Motor neuron (in vitro differentiated cells): Measurements from ENCODE around the gene STXBP5L. TPM values are rescaled to one million over a fixed set of nuclear protein-coding genes. Genes with fewer than 3 reads are reported as not detected.
A peak's percentile ranks its signal among the peaks of the same experiment; 100 is the strongest.
"Not testable (repeated sequence)": the region's sequence is repeated elsewhere in the genome, so short reads cannot be mapped to it uniquely, and the experiment has no call there.

Experiments
- ATAC-seq, 8 experiments: fragments of 200-7000 bp; cut with Tn5 transposase; replicated peaks in 6 of 8; 2 replicates each; pipeline ENCODE4 v1.8.0; 2021; ENCODE audit warnings: mild to moderate bottlenecking in 8 of 8, moderate library complexity in 8 of 8
- H3K27ac ChIP-seq, 2 donors: fragments of 250-450 bp; sonication (Bioruptor Pico); 2 replicates each; pipeline ENCODE4 v1.9.0; 2021; ENCODE audit warnings: antibody characterized with exemption in 2 of 2, mild to moderate bottlenecking in 2 of 2, moderate library complexity in 1 of 2
- H3K4me1 ChIP-seq, 2 donors: fragments of 250-450 bp; sonication (Bioruptor Pico); replicated peaks in 1 of 2; 2 replicates each; pipeline ENCODE4 v1.6.1; 2021; ENCODE audit warnings: antibody characterized with exemption in 2 of 2, mild to moderate bottlenecking in 2 of 2, moderate library complexity in 1 of 2
- H3K4me3 ChIP-seq, 5 donors: fragments of 250-450 bp; sonication (Bioruptor Pico); 2 replicates each; pipeline ENCODE4 v1.9.0; 2021; ENCODE audit warnings: antibody characterized with exemption in 5 of 5, mild to moderate bottlenecking in 5 of 5, moderate library complexity in 4 of 5
- WGBS, 10 experiments: fragments of 450-650 bp; shearing (Covaris generic); methylation state at CpG; one replicate each; pipeline ENCODE4 v1.0.0; 2022; 5-methylcytosine and 5-hydroxymethylcytosine counted together
- in situ Hi-C, 9 experiments: fragments of 400-800 bp; cut with MboI; loops; one replicate each; pipeline ENCODE4 v1.15.0; 2021; ENCODE audit warnings: low sequenced_read_pairs in 9 of 9, low pct_unique_long_range_greater_than_20kb in 2 of 9; ENCODE audit not compliant: unreplicated experiment in 9 of 9
- total RNA-seq, 8 experiments: library from RNA; unstranded; fragments of 300-600 nt; gene quantifications; 2 replicates each; pipeline versions ENCODE4 v1.2.3 to v1.2.4, GENCODE V29; 2022

STXBP5L gene
- 1 to 10 TPM in 5 of 8 experiments, under 1 TPM in 3; 0.10 to 5.9 (median 4.2) TPM for total RNA-seq

DNA sequence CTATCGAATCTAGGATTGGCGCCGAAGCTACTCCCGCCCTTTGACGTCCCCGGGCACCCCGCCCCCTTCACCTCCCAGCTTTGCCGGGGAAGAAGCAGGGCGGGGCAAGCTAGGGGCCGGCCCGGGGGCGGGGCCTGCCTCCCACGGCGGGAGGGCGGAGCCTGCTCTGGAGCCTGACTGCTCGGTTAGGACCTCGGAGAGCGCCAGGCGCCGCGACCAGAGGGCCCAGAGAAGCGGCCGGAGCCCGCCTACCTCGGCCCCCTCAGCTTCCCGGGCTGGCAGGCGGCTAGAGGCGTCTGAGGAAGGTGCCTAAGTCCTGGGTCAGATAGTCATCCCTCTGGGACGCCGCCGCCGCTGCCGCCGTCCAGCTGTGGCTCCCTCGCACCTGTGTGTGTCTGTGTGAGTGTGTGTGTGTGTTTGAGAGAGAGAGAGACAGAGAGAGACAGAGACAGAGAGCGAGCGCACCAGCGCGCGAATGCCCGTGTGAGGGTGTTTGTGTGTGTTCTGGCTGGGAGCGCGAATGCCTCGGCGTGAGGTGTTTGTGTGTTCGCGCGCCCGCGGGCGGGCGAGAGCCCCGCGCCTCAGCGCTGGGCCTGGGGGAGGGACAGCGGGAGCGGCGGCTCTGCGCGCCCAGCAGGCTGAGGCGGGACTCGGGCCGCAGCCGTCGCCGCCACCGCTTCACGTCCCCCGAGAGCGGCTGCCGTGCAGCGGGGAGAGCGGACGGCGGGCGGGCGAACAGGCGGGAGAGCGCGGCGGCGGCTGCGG is at the start of gene STXBP5L:
TSS of gene STXBP5L (plus strand) at position 176 of the 765 bp plus-strand sequence. CDS start 1,374 bp downstream, outside the sequence.
- ATAC-seq = peak; percentile 89 to 99 (median 92)
- H3K4me1 ChIP-seq = peaks cover 0 to 4% of the 10 kb centered on the region in 2 donors
- peak within 1 kb of the TSS; percentile 41 to 55 for H3K27ac ChIP-seq
- in situ Hi-C loops = no loop called here
- WGBS, 10 experiments = 0 to 10% (median 0%) methylated on average over 2 to 5 of the region's 83 CpGs; no CpG with 5 or more reads in 6 of the 10 experiments
- H3K4me3 ChIP-seq = peak within 1 kb of the TSS; percentile 52 to 69 (median 57)

DNA sequence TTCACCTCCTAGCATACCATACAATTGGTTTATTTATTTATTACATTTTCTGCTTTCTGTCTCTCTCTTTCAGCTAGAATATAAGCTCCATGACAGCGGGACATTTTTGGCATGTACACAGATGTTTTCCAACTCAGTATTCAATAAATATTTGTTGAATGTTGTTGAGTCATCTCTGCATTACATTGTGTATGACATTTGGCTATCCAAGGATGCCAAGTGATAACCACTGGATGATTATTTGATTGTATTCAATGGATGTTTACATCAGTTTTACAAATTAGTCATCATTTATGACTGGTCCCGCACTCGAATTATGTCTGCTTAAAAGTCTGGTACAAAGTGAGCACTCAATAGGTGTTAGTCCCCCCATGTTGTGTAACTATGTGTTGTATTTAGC is 49.5 kb upstream of the STXBP5L start:
- no peak for ATAC-seq
- 24 to 100% (median 87%) methylated on average over 1 to 3 of the region's 3 CpGs; no CpG with 5 or more reads in 1 of the 10 experiments for WGBS, 10 experiments

DNA sequence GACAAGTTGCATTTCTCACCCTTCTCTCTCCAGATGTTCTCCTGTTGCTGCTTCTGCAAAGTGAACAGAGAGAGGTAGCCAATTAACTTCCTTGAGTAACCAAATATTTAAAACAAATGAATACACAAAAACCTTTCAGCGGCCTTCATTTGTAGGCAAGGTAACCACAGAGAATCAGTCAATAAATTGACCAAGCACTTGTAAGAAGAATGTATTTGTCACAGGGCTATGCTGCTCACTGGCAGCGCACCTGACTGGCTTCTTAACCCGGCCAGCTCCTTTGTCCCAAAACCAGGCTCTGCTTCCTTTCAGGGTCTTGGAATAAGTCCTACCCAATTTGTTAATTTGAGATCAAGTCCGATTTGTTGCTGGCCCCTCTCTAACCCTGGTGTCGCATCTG is 43.5 kb upstream of the STXBP5L start:
- H3K4me3 ChIP-seq = no peak overlapping the region
- in situ Hi-C loops = no loop called here
- H3K4me1 ChIP-seq = no peaks in the 10 kb centered on the region
- ATAC-seq = peak in 1 of 8 experiments; percentile 40
- 11 to 100% (median 72%) methylated on average over 1 to 5 of the region's 5 CpGs for WGBS, 10 experiments
- H3K27ac ChIP-seq = no peak overlapping the region

More for the DNA sequence above, 49.5 kb upstream of the STXBP5L start:
- H3K27ac ChIP-seq = no peak overlapping the region
- H3K4me3 ChIP-seq = no peak overlapping the region
- H3K4me1 ChIP-seq = no peaks in the 10 kb centered on the region
- in situ Hi-C loops = no loop called here

DNA sequence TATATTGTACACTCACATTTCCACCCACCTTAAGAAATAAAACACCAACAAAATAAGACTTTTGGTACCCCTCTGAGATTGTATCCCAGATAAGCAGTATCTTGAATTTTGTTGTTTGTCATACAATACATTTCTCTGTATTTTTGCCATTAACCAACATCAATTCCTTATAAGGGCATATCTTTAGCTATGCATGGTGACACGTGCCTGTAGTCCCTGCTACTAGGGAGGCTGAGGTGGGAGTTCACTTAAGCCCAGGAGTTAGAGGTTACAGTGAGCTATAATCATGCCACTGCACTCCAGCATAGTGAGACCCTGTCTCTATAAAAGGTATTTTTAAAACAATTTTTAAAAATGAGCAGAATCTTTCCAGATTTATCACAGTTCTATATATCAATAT is 32.5 kb upstream of the STXBP5L start:
- Histone ChIP-seq H3K27ac (no peak overlapping the region), H3K4me1 (no peaks in the 10 kb centered on the region), H3K4me3 (no peak overlapping the region)
- WGBS, 10 experiments = 0 to 100% (median 85%) methylated on average over 1 of the region's 1 CpG; no CpG with 5 or more reads in 4 of the 10 experiments
- no peak for ATAC-seq
- in situ Hi-C loops = no loop called here

DNA sequence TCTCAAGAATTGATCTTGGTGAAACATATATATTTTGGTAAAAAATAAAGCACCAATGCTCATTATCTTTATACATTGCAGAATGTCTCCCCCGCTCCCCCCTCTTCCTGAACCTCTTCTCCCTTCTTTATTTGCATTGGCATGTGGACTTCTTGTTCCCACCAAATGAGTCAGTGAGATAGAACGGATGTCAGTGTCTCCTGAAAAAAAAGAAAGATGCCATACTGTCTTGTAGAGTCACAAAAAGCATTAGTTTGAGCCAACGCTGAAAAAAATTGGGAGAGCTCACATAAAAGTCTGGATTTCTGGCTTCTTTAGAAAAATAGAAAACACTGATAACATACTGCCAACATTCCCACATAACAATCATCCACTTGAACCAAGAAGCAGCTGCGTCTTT is 32.0 kb upstream of the STXBP5L start:
- 12 to 96% (median 41%) methylated on average over 2 to 4 of the region's 4 CpGs; no CpG with 5 or more reads in 2 of the 10 experiments for WGBS, 10 experiments
- in situ Hi-C loops = no loop called here

DNA sequence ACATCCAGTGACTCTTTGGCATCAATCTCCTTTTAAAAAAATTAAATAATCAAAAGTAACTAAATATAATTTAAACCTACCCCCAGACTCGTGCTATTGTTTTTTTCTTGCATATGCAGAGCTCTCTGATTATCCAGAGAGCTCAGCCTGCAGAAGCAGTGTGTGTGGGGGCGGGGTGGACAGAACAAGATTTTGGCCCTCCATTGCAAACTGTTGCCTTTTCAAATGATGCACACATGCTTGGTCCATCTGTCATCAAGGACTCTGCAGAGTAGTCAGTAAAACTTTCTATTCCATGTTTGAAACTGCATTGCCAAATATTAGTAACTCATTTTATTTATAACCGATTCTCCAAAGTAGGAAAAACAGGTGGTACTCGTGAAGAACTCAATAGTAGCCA is 28.6 kb upstream of the STXBP5L start:
- in situ Hi-C loops = no loop called here
- no peak overlapping the region for H3K27ac ChIP-seq
- no peak for ATAC-seq
- no peak overlapping the region for H3K4me3 ChIP-seq
- WGBS, 10 experiments = 0 to 77% (median 21%) methylated on average over 1 to 4 of the region's 4 CpGs; no CpG with 5 or more reads in 2 of the 10 experiments
- no peaks in the 10 kb centered on the region for H3K4me1 ChIP-seq

More for the DNA sequence above, 32.0 kb upstream of the STXBP5L start:
- peak in 1 of 8 experiments; percentile 38 for ATAC-seq
- Histone ChIP-seq H3K4me1 (no peaks in the 10 kb centered on the region), H3K27ac (no peak overlapping the region), H3K4me3 (no peak overlapping the region)

DNA sequence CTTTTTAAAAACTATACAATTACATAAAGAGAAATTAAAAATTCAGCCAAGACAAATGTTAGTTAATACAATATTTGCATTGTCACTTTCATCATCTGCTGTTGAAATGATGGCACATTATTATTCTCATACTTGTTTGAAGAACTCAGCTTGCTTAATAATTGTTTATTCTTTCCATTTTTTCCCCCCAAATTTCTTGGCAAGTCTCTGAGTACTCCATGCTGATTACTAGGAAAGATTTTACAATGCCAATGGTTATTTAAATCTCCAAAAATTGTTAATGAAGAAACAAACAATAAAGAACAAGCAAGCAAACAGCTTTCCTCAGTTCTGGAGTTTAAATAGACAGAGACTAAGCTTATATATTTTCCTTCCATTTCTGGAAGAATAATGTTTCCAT is 15.1 kb upstream of the STXBP5L start:
- in situ Hi-C loops = no loop called here
- ATAC-seq = no peak

DNA sequence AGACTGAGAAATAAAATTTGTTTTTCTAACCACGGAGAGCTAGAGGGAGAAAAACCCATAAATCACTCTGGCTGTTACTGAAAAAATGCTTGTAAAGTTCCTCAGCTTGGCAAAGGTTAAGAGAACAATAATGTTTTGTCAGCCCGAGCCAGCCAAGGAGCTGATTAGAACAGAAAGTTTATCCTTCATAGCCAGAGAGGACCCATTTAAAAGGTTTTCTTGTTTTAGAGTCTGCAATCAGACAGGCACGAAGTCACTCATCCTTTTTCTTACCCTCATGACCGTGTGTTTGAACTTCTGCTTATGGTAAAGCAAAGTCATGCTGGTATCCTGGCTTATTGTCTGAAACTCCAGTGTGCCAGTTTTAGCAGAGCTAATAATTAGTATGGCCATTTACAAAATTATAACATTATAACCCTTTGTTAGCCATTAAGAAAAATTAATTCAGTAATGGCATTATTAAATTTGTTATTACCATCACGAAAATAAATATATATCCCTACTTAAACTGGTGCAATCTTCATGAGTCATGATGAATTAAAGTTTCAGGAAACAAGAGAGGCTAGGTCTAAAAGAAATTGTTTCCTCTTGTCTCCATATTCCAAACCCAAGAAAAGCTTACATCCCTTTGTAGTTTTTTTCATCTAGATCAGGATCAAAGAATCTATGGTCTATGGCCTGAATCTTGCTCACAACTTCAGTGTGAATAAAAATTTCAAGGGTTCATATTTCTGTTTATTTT is 13.5 kb upstream of the STXBP5L start:
- peaks cover 0 to 3% of the 10 kb centered on the region in 2 donors for H3K4me1 ChIP-seq
- no peak overlapping the region for H3K27ac ChIP-seq
- WGBS, 10 experiments = 0 to 33% (median 12%) methylated on average over 1 to 5 of the region's 5 CpGs
- H3K4me3 ChIP-seq = no peak overlapping the region
- in situ Hi-C loops = no loop called here
- peak in 5 of 8 experiments; percentile 7 to 29 (median 27) for ATAC-seq

More for the DNA sequence above, 15.1 kb upstream of the STXBP5L start:
- peaks cover 0 to 3% of the 10 kb centered on the region in 2 donors for H3K4me1 ChIP-seq
- H3K27ac ChIP-seq = no peak overlapping the region
- H3K4me3 ChIP-seq = no peak overlapping the region

DNA sequence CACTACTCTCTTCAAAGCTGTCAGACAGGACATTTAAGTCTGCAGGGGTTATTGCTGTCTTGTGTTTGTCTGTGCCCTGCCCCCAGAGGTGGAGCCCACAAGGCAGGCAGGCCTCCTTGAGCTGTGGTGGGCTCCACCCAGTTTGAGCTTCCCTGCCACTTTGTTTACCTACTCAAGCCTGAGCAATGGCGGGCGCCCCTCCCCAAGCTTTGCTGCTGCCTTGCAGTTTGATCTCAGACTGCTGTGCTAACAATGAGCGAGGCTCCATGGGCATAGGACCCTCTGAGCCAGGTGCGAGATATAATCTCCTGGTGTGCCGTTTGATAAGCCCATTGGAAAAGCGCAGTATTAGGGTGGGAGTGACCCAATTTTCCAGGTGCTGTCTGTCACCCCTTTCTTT is 6.3 kb upstream of the STXBP5L start:
- H3K27ac ChIP-seq, H3K4me1 ChIP-seq, H3K4me3 ChIP-seq, in situ Hi-C loops, ATAC-seq: not testable (repeated sequence)
- 68 to 100% (median 76%) methylated on average over 1 to 4 of the region's 6 CpGs; no CpG with 5 or more reads in 6 of the 10 experiments for WGBS, 10 experiments

DNA sequence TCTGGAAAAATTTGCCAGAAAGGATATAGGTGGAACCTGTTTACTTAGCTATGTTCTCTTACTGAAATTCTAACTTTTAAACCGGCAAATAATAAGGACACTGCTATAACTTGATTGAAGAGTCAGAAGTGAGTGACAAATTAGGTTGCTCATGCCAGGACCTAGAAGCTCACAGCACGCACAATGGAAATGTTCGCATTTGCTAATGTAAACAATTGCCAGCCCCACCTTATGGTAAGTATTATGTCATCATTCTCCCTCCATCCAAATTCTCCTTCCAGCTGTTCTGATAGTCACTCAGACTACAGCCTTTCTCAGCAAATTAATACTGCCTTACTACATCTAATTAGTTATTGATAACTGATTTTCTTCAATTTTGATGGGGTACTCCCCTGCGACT is 4.8 kb upstream of the STXBP5L start:
- WGBS, 10 experiments = 19 to 88% (median 70%) methylated on average over 1 to 4 of the region's 4 CpGs
- no peak overlapping the region for H3K27ac ChIP-seq
- peak in 2 of 8 experiments; percentile 37 to 45 for ATAC-seq
- in situ Hi-C loops = no loop called here
- no peak overlapping the region for H3K4me3 ChIP-seq
- H3K4me1 ChIP-seq = no peaks in the 10 kb centered on the region

DNA sequence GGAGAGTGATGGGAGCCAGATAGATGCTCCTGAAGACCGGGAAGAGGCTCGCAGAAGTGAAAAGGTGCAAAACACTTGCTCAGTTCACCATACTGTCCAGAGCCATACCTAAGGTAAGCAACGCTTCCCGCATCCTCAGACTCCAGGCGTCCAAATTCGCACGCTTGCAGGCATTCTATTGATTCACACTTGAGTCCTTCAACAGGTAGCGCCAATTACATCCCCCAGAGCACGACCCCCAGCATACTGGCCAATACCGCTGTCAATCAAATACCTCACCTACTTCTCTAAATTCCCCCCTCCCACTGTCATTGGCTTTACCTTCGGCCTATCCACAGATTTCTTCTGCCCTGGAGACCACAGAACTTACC is 361 bp upstream of the STXBP5L start:
- Histone ChIP-seq H3K4me3 (peak overlapping the region; percentile 52 to 69 (median 57)), H3K4me1 (peaks cover 0 to 4% of the 10 kb centered on the region in 2 donors), H3K27ac (no peak overlapping the region)
- no peak for ATAC-seq
- WGBS, 10 experiments = 0 to 40% (median 15%) methylated on average over 3 to 9 of the region's 11 CpGs; no CpG with 5 or more reads in 5 of the 10 experiments
- in situ Hi-C loops = no loop called here

DNA sequence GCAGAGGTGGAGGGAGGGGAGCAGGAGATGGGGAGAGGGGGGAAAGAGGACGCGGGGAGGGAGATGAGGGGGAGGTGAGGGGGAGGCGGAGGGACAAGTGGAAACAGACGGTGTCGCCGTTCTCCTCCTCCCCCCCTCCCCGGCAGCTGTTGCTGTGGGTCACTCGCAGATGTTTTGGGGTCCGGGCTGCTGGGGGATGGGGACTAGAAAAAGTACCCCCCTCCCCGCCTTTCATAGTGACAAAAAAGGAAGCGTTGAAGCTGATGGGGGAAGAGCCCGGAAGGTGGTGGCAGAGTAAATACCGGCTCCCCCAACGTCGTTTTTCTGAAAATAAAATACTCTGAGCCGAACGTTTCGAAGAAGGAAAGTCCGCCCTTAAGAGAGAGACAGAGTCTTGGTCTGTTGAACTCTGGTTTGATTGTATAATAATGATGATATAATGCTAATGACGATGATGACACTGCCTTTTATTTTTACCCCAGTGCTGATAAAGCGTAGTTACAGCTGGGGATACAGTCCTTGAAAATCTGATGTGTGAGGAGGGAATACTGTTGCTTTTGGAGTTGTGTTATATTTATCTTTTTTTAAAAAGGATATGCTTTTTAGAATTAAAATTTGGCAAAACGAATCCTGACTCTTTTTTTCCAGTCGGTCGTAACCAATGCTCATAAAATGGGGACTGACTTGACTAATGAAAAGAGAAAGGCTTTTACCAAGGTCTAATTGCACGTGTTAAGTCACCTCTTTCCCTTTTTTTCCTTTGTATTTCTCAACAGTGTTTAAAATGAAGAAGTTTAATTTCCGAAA is 993 bp downstream of the STXBP5L start:
- in situ Hi-C loops = no loop called here
- Histone ChIP-seq H3K4me1 (peaks cover 0 to 4% of the 10 kb centered on the region in 2 donors), H3K4me3 (peak overlapping the region; percentile 52 to 69 (median 57)), H3K27ac (peak overlapping the region in 1 of 2 donors; percentile 55)
- ATAC-seq = peak in 5 of 8 experiments; percentile 0 to 2 (median 0)
- WGBS, 10 experiments = 0 to 7% (median 0%) methylated on average over 5 to 15 of the region's 26 CpGs; no CpG with 5 or more reads in 2 of the 10 experiments

DNA sequence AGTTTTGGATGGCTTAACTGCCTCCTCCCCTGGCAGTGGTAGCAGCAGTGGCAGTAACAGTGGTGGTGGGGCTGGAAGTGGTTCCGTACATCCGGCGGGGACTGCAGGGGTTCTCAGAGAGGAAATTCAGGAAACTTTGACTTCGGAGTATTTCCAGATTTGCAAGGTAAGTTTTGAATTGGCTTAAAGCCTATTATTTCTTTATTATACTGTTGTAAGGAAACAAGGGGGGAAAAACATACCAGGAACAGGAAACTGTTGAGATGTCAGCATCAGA is 1.5 kb downstream of the STXBP5L start:
- in situ Hi-C loops = no loop called here
- 0 to 10% (median 0%) methylated on average over 3 to 4 of the region's 4 CpGs; no CpG with 5 or more reads in 5 of the 10 experiments for WGBS, 10 experiments
- no peak overlapping the region for H3K27ac ChIP-seq
- peaks cover 0 to 4% of the 10 kb centered on the region in 2 donors for H3K4me1 ChIP-seq
- no peak for ATAC-seq
- H3K4me3 ChIP-seq = peak overlapping the region; percentile 52 to 69 (median 57)
